Lower leg skin (tissue), 4 donors: ENCODE data around the gene CDC26. TPM values are rescaled to one million over a fixed set of nuclear protein-coding genes. Genes with fewer than 3 reads are reported as not detected.
"Not testable (repeated sequence)": the region's sequence is repeated elsewhere in the genome, so short reads cannot be mapped to it uniquely, and the experiment has no call there.

Source experiments
- DNase-seq, 2 donors: peaks; one replicate each; pipeline ENCODE4 v3.0.0-alpha.2; 2019; ENCODE audit warnings: low spot score in 2 of 2
- H3K4me3 ChIP-seq: fragments of 200-600 bp; sonication (generic); 2 replicates; pipeline ENCODE4 v1.5.1; 2017; ENCODE audit warnings: mild to moderate bottlenecking, low read depth; ENCODE audit not compliant: poor library complexity, severe bottlenecking
- POLR2A ChIP-seq, 2 donors: fragments of 450-650 bp; IDR thresholded peaks; one replicate each; pipeline ENCODE4 v1.6.1; 2016 to 2017; ENCODE audit warnings: antibody characterized with exemption in 2 of 2, mild to moderate bottlenecking in 1 of 2, moderate library complexity in 1 of 2
- WGBS, 2 donors: methylation state at CpG; one replicate each; pipeline ENCODE4 v1.1.5; 2018; 5-methylcytosine and 5-hydroxymethylcytosine counted together
- intact Hi-C: fragments of 100-400 bp; cut with DNase I; formaldehyde crosslinking; loops from one replicate; pipeline ENCODE4 v1.15.0; 2023; ENCODE audit warnings: low total_unique reads
- total RNA-seq, 4 donors: library from RNA; depleted of rRNA; stranded (reverse); fragments of >200 nt; gene quantifications; one replicate each; pipeline ENCODE4 v1.1.0, GENCODE V29; 2016
- TF ChIP-seq, protein P1 (sequence below), 3 donors: fragments of 450-650 bp; IDR thresholded peaks; one replicate each; pipeline ENCODE4 v1.5.1; 2016; ENCODE audit warnings: antibody characterized with exemption in 3 of 3, mild to moderate bottlenecking in 3 of 3, moderate library complexity in 2 of 3

Gene CDC26
- total RNA-seq, 4 donors from 2014 or later, result 17.8 to 33.3 (median 20.1) TPM

DNA sequence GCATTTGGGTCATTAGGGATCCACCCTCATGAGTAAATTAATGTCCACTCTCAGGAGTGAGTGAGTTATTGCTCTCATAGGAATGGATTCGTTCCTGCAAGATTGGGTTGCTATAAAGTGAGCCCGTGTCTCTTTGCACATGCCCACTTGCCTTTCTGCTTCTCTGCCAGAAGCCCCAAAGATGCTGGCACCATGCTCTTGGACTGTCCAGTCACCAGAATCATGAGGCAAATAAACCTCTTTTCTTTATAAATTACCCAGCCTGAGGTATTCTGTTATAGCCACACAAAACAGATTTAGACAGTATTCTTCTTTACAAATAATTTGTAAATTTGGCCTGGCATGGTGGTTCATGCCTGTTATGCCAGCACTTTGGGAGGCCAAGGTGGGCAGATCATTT is 24.6 kb downstream of the CDC26 start:
- 92 to 93% methylated on average over 2 of the region's 2 CpGs for WGBS, 2 donors
- DNase-seq, result no peak
- TF ChIP-seq, protein P1, sequence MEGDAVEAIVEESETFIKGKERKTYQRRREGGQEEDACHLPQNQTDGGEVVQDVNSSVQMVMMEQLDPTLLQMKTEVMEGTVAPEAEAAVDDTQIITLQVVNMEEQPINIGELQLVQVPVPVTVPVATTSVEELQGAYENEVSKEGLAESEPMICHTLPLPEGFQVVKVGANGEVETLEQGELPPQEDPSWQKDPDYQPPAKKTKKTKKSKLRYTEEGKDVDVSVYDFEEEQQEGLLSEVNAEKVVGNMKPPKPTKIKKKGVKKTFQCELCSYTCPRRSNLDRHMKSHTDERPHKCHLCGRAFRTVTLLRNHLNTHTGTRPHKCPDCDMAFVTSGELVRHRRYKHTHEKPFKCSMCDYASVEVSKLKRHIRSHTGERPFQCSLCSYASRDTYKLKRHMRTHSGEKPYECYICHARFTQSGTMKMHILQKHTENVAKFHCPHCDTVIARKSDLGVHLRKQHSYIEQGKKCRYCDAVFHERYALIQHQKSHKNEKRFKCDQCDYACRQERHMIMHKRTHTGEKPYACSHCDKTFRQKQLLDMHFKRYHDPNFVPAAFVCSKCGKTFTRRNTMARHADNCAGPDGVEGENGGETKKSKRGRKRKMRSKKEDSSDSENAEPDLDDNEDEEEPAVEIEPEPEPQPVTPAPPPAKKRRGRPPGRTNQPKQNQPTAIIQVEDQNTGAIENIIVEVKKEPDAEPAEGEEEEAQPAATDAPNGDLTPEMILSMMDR (IDR thresholded peaks at IDR 0.05), result no peak
- TF ChIP-seq POLR2A (IDR thresholded peaks at IDR 0.05), result no peak
- intact Hi-C loops, result no loop called here
- H3K4me3 ChIP-seq, result no peak overlapping the region

- DNase-seq, H3K4me3 ChIP-seq, intact Hi-C loops: not testable (repeated sequence)
- 98 to 100% methylated on average over 2 of the region's 2 CpGs for WGBS, 2 donors
Measured at GRCh38 chr9:113249661-113250060, 25.7 kb downstream of the CDC26 start.

GRCh38 chr9:113247640-113248039 is 27.7 kb downstream of the CDC26 start:
- intact Hi-C loops, result no loop called here

GRCh38 chr9:113246928-113247327 is 28.4 kb downstream of the CDC26 start:
- 88 to 90% methylated on average over 6 of the region's 6 CpGs for WGBS, 2 donors
- intact Hi-C loops, result no loop called here

More at GRCh38 chr9:113247640-113248039, 27.7 kb downstream of the CDC26 start:
- H3K4me3 ChIP-seq, result no peak overlapping the region
- TF ChIP-seq, protein P1 (IDR thresholded peaks at IDR 0.05), result no peak
- TF ChIP-seq POLR2A (IDR thresholded peaks at IDR 0.05), result no peak
- no peak for DNase-seq

DNA sequence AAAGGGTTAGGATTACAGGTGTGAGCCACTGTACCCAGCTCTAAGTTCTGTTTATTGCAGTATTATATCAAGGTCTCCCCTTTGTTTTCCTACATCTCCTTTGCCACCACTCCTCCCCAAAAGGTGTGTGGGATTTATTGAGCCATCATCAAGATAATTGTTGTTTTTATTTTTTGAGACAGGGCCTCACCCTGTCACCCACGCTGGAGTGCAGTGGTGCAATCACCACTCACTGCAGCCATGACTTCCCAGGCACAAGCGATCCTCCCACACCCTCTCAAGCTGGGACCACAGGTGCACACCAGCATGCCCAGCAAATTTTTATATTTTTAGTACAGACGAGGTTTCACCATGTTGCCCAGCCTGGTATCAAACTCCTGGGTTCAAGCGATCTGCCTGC is 29.5 kb downstream of the CDC26 start:
- TF ChIP-seq POLR2A (IDR thresholded peaks at IDR 0.05), result no peak
- TF ChIP-seq, protein P1 (IDR thresholded peaks at IDR 0.05), result no peak
- WGBS, 2 donors, result 81 to 86% methylated on average over 4 of the region's 4 CpGs
- no peak overlapping the region for H3K4me3 ChIP-seq
- intact Hi-C loops, result no loop called here
- no peak for DNase-seq

More at GRCh38 chr9:113246928-113247327, 28.4 kb downstream of the CDC26 start:
- DNase-seq, result no peak
- TF ChIP-seq POLR2A (IDR thresholded peaks at IDR 0.05), result no peak
- TF ChIP-seq, protein P1 (IDR thresholded peaks at IDR 0.05), result no peak
- no peak overlapping the region for H3K4me3 ChIP-seq

- no peak overlapping the region for H3K4me3 ChIP-seq
- 61 to 64% methylated on average over 2 of the region's 2 CpGs for WGBS, 2 donors
- no peak for DNase-seq
- TF ChIP-seq, protein P1 (IDR thresholded peaks at IDR 0.05), result no peak
- intact Hi-C loops, result no loop called here
Measured at GRCh38 chr9:113244556-113244955, 30.8 kb downstream of the CDC26 start.
